OCI-LY1 (cell line): Measurements from ENCODE around the gene SLC39A11.

Experiments
- H2AFZ ChIP-seq: fragments of 200-600 bp; sonication (generic), shearing (Covaris generic); 2 replicates; pipeline ENCODE4 v1.6.0; 2014; ENCODE audit warnings: antibody characterized with exemption, mild to moderate bottlenecking, low read length
- H3F3A ChIP-seq: fragments of 200-600 bp; sonication (generic), shearing (Covaris generic); 2 replicates; pipeline ENCODE4 v1.6.0; 2014; ENCODE audit warnings: mild to moderate bottlenecking, antibody characterized with exemption, low read length, moderate library complexity; ENCODE audit not compliant: insufficient read depth
- H3K27ac ChIP-seq: fragments of 200-600 bp; sonication (generic); 2 replicates; pipeline ENCODE4 v1.5.1; 2014; ENCODE audit warnings: low read length, mixed run types, mild to moderate bottlenecking, low read depth; ENCODE audit not compliant: poor library complexity, severe bottlenecking
- H3K27me3 ChIP-seq: fragments of 200-600 bp; sonication (generic); 2 replicates; pipeline ENCODE4 v1.6.0; 2014; ENCODE audit warnings: antibody characterized with exemption, mild to moderate bottlenecking, low read length, moderate library complexity; ENCODE audit not compliant: insufficient read depth
- H3K36me3 ChIP-seq: fragments of 200-600 bp; sonication (generic); 2 replicates; pipeline ENCODE4 v1.6.1; 2014; ENCODE audit warnings: mild to moderate bottlenecking, antibody characterized with exemption, low read length, moderate library complexity, mixed read lengths; ENCODE audit not compliant: insufficient read depth
- H3K4me1 ChIP-seq: fragments of 200-600 bp; sonication (generic); 2 replicates; pipeline ENCODE4 v1.5.1; 2014; ENCODE audit warnings: mild to moderate bottlenecking, low read length, moderate library complexity; ENCODE audit not compliant: insufficient read depth, severe bottlenecking
- H3K4me2 ChIP-seq: fragments of 200-600 bp; sonication (generic), shearing (Covaris generic); 2 replicates; pipeline ENCODE4 v1.6.1; 2014; ENCODE audit warnings: low read length
- H3K4me3 ChIP-seq: fragments of 200-600 bp; sonication (generic); 2 replicates; pipeline ENCODE4 v1.5.1; 2014; ENCODE audit warnings: low read length, low read depth, mild to moderate bottlenecking, mixed read lengths; ENCODE audit not compliant: poor library complexity, severe bottlenecking
- H3K79me2 ChIP-seq: fragments of 200-600 bp; shearing (Covaris generic); 2 replicates; pipeline ENCODE4 v1.6.1; 2016; ENCODE audit warnings: mixed run types, low read length, mixed read lengths; ENCODE audit not compliant: insufficient read depth
- H3K9ac ChIP-seq: fragments of 200-600 bp; sonication (generic), shearing (Covaris generic); 2 replicates; pipeline ENCODE4 v1.6.1; 2014; ENCODE audit warnings: mild to moderate bottlenecking, low read length, mixed read lengths
- H3K9me2 ChIP-seq: fragments of 200-600 bp; sonication (generic), shearing (Covaris generic); 2 replicates; pipeline ENCODE4 v1.6.1; 2014; ENCODE audit warnings: low read depth, mild to moderate bottlenecking, low read length, mixed read lengths
- H3K9me3 ChIP-seq: fragments of 200-600 bp; shearing (Covaris generic); 2 replicates; pipeline ENCODE4 v1.6.1; 2014; ENCODE audit warnings: low read length, mixed read lengths
- H4K20me1 ChIP-seq: fragments of 200-600 bp; sonication (generic), shearing (Covaris generic); 2 replicates; pipeline ENCODE4 v1.6.0; 2016; ENCODE audit warnings: mild to moderate bottlenecking, low read length; ENCODE audit not compliant: insufficient read depth
- EZH2 ChIP-seq: fragments of 200-600 bp; sonication (generic), shearing (Covaris generic); IDR thresholded peaks from 2 replicates; pipeline ENCODE4 v1.8.0; 2017; ENCODE audit warnings: borderline replicate concordance, mixed run types, mild to moderate bottlenecking, antibody characterized with exemption, low read length, moderate library complexity, mixed read lengths
- TF ChIP-seq, protein P1 (sequence below): fragments of 200-600 bp; sonication (generic), shearing (Covaris generic); IDR thresholded peaks from 2 replicates; pipeline ENCODE4 v1.5.1; 2017; ENCODE audit warnings: mild to moderate bottlenecking, antibody characterized with exemption, low read length, moderate library complexity, mixed read lengths

Gene SLC39A11

DNA sequence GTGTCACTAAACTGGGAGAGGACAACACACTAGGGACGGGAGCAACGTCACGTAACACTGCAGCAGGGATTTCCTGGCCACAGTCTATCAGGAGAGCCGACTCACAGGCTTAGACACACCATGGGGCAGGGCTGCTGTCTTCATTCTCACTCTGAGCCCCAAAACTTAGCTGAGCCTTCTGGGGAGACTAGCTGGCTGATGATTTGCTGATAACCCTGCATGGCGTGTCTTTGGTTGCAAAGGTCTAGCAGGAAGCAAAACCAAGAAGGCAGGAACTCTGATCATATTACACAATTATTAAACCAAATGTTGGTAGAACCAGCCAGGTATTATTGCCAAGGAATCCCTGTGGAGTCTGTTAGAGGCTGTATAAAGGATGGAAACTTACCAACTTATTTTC, 345.0 kb downstream of the SLC39A11 start:
- no peaks in the 10 kb centered on the region for H3K9me2 ChIP-seq
- H3K4me3 ChIP-seq = no peak overlapping the region
- no peaks in the 10 kb centered on the region for H3K9me3 ChIP-seq
- no peak overlapping the region for H3K4me2 ChIP-seq
- H3K27ac ChIP-seq = no peak overlapping the region
- no peaks in the 10 kb centered on the region for H3K79me2 ChIP-seq
- peaks cover 7% of the 10 kb centered on the region for H3K4me1 ChIP-seq
- H3F3A ChIP-seq = no peaks in the 10 kb centered on the region
- H4K20me1 ChIP-seq = no peaks in the 10 kb centered on the region
- H2AFZ ChIP-seq = no peak overlapping the region
- no peaks in the 10 kb centered on the region for H3K27me3 ChIP-seq
- no peak overlapping the region for H3K9ac ChIP-seq
- TF ChIP-seq, protein P1, sequence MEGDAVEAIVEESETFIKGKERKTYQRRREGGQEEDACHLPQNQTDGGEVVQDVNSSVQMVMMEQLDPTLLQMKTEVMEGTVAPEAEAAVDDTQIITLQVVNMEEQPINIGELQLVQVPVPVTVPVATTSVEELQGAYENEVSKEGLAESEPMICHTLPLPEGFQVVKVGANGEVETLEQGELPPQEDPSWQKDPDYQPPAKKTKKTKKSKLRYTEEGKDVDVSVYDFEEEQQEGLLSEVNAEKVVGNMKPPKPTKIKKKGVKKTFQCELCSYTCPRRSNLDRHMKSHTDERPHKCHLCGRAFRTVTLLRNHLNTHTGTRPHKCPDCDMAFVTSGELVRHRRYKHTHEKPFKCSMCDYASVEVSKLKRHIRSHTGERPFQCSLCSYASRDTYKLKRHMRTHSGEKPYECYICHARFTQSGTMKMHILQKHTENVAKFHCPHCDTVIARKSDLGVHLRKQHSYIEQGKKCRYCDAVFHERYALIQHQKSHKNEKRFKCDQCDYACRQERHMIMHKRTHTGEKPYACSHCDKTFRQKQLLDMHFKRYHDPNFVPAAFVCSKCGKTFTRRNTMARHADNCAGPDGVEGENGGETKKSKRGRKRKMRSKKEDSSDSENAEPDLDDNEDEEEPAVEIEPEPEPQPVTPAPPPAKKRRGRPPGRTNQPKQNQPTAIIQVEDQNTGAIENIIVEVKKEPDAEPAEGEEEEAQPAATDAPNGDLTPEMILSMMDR = no peak
- TF ChIP-seq EZH2 = no peak
- H3K36me3 ChIP-seq = no peaks in the 10 kb centered on the region

DNA sequence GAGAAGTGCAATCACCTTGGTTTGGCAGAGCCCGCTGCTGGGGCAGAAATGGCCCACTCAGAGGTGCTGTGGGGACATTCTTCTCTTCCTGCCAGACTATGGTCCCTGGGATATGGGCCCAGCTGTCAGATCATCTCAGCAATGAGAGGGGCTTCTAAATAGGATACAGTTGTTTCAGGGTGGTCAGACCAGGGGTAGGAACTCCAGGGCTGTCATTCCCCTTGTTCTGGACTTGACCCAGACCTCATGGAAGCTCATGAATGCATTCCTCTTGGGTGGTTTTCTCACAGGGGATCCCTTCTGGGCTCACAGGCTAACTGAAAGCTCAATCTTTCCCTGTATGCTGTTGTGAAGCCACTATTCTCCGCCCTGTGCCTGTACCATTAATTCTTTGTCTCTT, 347.2 kb downstream of the SLC39A11 start:
- Histone ChIP-seq H3K4me2 (no peak overlapping the region), H3K79me2 (no peaks in the 10 kb centered on the region), H3K27ac (no peak overlapping the region), H4K20me1 (no peaks in the 10 kb centered on the region), H3K36me3 (no peaks in the 10 kb centered on the region), H3K4me1 (peaks cover 7% of the 10 kb centered on the region), H2AFZ (no peak overlapping the region), H3K9me3 (no peaks in the 10 kb centered on the region), H3K4me3 (no peak overlapping the region), H3K9ac (no peak overlapping the region), H3K9me2 (no peaks in the 10 kb centered on the region), H3K27me3 (no peaks in the 10 kb centered on the region), H3F3A (no peaks in the 10 kb centered on the region)
- TF ChIP-seq EZH2 = no peak
- TF ChIP-seq, protein P1 = no peak

DNA sequence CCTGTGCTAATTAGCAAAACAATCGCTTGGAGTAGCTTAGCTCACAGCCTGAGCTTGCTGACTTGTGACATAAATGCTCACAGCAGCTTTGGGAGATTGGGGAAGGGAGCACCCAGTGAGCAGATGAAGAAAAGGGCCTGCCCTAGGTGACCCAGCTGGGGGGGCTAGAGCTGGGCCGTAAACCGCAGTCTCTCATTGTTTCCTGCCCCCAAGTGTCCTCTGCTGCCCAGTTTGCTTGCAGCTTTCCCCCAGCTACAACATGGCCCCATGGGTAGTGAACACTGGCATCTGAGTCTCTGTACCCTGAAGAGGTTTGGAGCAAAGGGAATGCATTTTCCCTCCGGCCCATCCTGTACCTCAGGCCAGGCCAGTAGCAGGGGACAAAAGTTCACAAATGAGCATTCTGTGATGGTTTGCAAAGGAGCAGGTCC, 349.4 kb downstream of the SLC39A11 start:
- H3K4me1 ChIP-seq = peaks cover 7% of the 10 kb centered on the region
- no peaks in the 10 kb centered on the region for H3F3A ChIP-seq
- H4K20me1 ChIP-seq = no peaks in the 10 kb centered on the region
- no peaks in the 10 kb centered on the region for H3K79me2 ChIP-seq
- H3K4me3 ChIP-seq = no peak overlapping the region
- H3K27ac ChIP-seq = no peak overlapping the region
- H3K9me2 ChIP-seq = no peaks in the 10 kb centered on the region
- TF ChIP-seq, protein P1 = no peak
- TF ChIP-seq EZH2 = no peak
- no peaks in the 10 kb centered on the region for H3K27me3 ChIP-seq
- no peaks in the 10 kb centered on the region for H3K9me3 ChIP-seq
- H3K9ac ChIP-seq = no peak overlapping the region
- no peaks in the 10 kb centered on the region for H3K36me3 ChIP-seq
- no peak overlapping the region for H2AFZ ChIP-seq
- no peak overlapping the region for H3K4me2 ChIP-seq
